Activated CD8-positive, alpha-beta memory T cell treated with anti-CD3 and anti-CD28 coated beads for 4 hours (primary cell): ENCODE results near the gene R3HDM1.
A peak's percentile ranks its signal among the peaks of the same experiment; 100 is the strongest.
"Not testable (repeated sequence)": the region's sequence is repeated elsewhere in the genome, so short reads cannot be mapped to it uniquely, and the experiment has no call there.

ENCODE experiments used
- DNase-seq, 2 donors: peaks; one replicate each; pipeline ENCODE4 v3.0.0-alpha.2; 2020; ENCODE audit warnings: low read depth in 2 of 2

R3HDM1 gene

DNA sequence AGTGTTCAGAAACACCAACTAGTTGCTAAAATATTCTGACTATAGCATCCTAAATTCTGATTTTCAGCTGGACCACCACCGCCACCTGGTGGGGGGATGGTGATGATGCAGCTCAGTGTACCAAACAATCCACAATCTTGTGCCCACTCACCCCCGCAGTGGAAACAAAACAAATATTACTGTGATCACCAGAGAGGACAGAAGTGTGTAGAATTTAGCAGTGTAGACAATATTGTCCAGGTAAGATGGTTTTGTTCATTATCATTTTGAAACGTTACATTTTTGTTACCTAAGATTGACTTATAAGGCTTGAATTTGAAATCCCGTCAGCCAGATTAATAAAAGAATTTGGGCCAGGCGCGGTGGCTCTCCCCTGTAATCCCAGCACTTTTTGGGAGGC, 178.7 kb downstream of the R3HDM1 start:
- DNase-seq: peak; percentile 36 to 49

- DNase-seq: not testable (repeated sequence)
Observed at GRCh38 chr2:135715086-135715485, 183.8 kb downstream of the R3HDM1 start.

DNA sequence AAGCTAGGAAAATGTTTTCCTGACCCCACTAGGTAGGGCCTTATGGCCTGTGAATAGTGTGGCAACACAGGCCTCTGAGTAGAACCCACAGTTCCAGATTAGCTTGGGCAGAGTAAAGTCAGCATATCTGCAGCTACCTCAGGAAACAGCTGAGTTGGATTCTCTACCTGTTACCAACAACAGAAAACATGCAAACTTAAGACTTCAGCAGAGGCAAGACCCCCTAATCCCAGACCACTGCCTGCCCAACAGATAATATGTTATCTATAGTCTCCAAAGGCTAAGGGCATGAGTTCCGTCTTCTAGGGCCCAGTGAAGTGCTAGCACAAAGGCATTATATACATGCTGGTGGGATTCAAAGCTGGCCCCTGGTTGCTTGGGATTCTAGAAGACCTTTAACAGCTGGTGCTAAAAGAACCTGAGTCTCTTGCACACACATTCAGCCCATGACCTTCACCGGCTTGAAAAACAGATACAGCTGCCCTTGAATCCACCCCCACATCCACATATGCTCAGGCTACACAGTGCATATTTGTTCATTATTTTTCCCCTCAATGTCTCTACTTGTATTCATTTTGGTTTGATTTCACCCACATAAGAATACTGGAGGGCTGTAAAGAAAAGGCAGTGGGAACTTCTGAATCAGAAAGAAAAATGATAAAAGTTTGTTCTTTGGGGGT, 196.9 kb downstream of the R3HDM1 start:
- DNase-seq: no peak

- DNase-seq: no peak
Observed at GRCh38 chr2:135732561-135732960, 201.3 kb downstream of the R3HDM1 start.

- DNase-seq: no peak
Observed at GRCh38 chr2:135733045-135733444, 201.8 kb downstream of the R3HDM1 start.

DNA sequence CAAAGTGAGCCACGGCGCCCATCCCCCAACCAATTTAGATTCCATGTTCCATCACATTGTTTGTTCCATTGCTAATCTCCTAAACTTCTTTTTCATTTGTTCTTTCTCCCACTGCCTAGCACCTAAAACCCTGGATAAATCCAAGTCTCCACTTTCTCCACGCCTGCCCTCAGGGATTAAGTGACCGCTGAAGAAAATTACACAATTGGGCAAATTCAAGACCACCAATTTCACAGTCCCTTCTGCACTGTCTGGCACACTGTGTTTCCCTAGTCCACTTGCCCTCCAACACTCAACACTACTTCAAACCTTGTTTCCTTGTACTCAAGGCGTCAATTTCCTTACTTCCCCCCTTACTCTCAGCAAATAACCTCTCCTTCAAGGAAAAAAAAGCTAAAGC, 205.3 kb downstream of the R3HDM1 start:
- DNase-seq: no peak

DNA sequence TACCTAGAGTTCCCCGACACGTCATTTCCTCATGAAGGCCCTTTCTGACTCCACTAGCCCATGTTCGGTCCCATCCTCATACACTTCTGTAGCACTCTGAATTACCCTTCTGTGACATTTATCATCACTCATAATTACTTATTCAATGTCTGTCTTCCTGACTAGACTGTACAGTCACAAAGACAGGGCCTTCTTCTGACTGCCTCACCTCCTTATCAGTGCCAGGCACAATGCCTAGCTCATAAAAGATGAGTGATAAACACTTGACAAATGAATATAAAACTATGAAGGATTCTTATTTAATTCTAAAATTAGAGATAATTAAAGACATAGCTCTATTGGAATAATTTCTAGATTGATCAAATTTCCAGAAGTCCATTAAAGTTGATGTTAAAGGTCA, 208.9 kb downstream of the R3HDM1 start:
- no peak for DNase-seq

- DNase-seq: no peak
Observed at GRCh38 chr2:135741043-135741394, 209.7 kb downstream of the R3HDM1 start.

- peak; percentile 91 to 94 for DNase-seq
Observed at GRCh38 chr2:135741395-135742324, 210.4 kb downstream of the R3HDM1 start, which contains the start of gene UBXN4. Gene UBXN4 (plus strand): TSS chr2:135741855. CDS start chr2:135741930, 75 bp downstream.

- DNase-seq: peak; percentile 4 to 5
Observed at GRCh38 chr2:135742325-135742757, 211.1 kb downstream of the R3HDM1 start.

DNA sequence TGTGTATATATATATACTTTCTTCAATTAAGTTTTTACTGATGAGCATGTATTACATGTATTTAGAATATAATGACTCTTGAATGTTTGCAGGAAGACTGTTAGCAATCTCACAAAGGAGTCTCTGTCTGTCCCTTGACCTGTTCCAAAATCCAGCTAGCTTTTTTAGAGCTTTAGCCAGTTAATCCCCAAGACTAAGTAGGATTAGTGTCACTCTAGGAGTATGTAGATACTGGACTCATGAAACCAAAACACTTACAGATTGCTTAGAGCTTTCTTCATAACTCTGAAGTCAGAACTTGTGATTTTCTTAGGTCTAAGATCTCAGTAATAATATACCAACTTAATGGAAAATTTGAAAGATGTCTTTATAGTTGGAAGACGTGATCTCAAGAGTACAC, 212.6 kb downstream of the R3HDM1 start:
- DNase-seq: no peak

GRCh38 chr2:135744760-135745314, 213.6 kb downstream of the R3HDM1 start:
- DNase-seq: peak in 1 of 2 donors; percentile 1

- DNase-seq: no peak
Observed at GRCh38 chr2:135745545-135745944, 214.3 kb downstream of the R3HDM1 start.

DNA sequence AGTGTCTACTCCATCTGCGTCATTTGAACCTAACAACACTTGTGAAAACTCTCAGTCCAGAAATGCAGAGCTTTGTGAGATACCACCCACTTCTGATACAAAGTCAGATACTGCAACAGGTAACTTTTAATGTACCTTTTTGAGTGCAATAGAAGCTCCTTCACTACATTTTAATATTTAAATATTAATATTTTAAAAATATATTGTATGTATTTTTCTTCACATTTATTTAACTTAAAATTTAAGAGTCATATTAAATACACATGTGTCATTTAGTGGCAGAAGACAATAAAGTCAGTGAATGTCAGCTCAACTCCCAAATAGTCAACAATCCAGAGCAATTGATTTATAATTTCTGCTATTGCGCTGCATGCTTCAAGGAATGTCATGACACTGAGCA, 224.3 kb downstream of the R3HDM1 start:
- no peak for DNase-seq

- DNase-seq: no peak
Observed at GRCh38 chr2:135756692-135757091, 225.4 kb downstream of the R3HDM1 start.

GRCh38 chr2:135762022-135762421, 230.7 kb downstream of the R3HDM1 start:
- no peak for DNase-seq

DNA sequence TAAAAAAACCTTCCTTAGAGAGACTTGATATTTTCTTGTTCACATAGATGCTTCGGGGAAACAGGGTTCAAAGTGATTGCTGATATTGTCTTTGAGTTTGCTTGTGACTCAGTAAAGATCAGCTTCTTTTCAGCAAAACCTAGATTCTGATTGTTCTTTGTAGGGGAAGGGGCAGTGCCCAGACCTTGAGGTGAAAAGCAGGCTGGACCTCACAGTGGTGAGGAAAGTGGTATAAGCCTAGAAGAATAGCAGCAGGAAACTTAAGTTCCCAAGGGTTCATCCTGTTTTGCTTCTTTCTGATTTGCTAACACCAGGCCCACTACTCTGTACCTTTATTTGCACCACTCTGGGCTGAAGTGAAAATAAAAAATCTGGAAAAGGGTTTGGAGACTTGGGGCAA, 231.2 kb downstream of the R3HDM1 start:
- DNase-seq: no peak

DNA sequence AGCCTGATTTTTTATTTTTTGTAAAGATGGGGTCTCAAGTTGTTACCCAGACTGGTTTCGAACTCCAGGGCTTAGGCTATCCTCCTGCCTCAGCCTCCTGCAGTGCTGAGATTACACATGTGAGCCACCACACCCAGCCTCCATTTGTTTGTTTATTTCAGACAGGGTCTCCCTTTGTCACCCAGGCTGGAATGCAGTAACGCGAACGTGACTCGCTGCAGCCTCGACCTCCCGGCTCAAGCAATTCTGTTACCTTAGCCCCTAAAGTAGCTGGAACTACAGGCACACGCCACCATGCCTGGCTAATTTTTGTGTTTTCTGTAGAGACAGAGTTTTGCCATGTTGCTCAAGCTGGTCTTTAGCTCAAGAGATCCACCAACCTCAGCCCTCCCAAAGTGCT, 237.6 kb downstream of the R3HDM1 start:
- no peak for DNase-seq

GRCh38 chr2:135773319-135773718, 242.0 kb downstream of the R3HDM1 start:
- DNase-seq: no peak

DNA sequence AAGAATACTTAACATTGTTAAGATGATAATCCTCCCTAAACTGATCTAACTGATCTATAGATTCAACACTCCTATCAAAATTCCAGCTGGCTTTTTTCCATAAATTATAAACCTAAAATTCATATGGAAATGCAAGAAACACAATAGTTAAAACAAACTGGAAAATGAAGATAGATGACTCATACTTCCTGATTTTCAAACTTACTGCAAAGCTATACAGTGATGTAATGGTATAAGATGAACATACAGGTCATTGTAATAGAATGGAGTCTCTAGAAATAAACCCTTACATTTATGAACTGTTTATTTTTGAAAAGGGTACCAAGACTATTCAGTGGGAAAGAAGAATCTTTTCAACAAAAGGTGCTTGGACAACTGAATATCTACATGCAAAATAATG, 242.6 kb downstream of the R3HDM1 start:
- no peak for DNase-seq
